GM12874 (cell line): ENCODE measurements around the gene SPINT4.

Experiments
- TF ChIP-seq, protein P1 (sequence below): IDR thresholded peaks from 2 replicates; pipeline ENCODE4 v1.5.1; 2011; ENCODE audit warnings: low read depth, mild to moderate bottlenecking, control low read depth, low read length, moderate library complexity; ENCODE audit not compliant: insufficient read depth

The SPINT4 gene

DNA sequence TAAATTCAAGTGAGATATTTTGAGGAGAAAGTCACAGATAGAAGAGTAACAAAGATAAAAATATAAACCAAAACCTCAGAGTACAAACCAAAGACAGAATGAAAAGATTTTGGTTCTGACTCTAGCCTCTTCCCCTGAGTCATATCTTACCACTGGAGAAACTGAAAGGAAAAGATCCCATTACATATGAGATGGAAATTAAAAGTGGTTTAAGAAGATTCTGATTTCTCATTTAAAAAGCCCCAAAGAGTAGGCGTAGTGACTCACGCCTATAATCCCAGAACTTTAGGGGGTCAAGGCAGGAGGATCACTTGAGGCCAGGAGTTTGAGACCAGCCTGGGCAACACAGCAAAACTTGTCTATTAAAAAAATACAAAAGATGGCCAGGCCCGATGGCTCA is 30.6 kb downstream of the SPINT4 start:
- TF ChIP-seq, protein P1, sequence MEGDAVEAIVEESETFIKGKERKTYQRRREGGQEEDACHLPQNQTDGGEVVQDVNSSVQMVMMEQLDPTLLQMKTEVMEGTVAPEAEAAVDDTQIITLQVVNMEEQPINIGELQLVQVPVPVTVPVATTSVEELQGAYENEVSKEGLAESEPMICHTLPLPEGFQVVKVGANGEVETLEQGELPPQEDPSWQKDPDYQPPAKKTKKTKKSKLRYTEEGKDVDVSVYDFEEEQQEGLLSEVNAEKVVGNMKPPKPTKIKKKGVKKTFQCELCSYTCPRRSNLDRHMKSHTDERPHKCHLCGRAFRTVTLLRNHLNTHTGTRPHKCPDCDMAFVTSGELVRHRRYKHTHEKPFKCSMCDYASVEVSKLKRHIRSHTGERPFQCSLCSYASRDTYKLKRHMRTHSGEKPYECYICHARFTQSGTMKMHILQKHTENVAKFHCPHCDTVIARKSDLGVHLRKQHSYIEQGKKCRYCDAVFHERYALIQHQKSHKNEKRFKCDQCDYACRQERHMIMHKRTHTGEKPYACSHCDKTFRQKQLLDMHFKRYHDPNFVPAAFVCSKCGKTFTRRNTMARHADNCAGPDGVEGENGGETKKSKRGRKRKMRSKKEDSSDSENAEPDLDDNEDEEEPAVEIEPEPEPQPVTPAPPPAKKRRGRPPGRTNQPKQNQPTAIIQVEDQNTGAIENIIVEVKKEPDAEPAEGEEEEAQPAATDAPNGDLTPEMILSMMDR: no peak

DNA sequence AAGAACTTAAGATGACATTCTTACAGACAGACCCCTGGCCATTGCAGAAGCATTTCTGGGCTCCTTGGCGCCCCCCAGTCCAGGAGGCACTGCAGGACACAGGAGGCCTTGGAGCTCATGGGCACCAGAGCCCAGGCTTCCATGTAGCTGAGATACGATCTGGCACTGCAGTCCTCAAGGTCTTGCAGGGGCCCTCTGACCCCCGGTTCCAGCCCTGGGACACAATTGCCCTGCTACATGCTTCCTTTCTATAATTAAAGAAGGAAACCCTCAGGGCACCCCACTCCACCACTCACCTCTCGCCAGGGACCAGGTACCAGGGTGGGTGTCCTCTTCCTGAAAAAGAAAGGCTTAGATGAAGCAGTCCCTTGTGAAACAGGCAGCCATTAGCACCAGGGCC is 35.9 kb downstream of the SPINT4 start:
- TF ChIP-seq, protein P1: no peak

DNA sequence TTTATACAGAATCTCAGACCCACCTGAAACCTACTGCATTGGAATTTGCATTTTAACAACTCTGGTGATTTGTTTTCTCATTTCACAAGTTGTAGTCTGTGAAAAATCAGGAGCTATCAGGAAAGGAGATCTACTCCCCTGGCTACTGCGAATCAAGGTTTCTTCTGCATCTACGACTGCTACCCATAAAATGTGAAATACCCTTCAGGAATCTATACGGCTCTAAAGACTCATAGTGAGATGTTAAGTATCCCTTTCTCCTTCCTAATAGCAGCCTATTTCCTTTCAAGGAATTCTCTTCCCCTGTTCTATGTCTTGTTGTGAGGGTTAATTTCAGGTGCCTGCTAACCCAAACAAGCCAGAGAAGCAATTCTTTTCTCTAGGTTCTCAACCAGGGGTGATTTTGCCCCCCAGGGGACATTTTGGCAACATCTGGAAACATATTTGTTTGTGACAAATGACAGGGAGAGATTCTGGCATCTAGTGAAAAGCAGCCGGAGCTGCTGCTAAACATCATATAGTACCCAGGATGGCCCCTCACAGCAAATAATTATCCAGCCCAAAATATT is 43.2 kb downstream of the SPINT4 start:
- TF ChIP-seq, protein P1: no peak

DNA sequence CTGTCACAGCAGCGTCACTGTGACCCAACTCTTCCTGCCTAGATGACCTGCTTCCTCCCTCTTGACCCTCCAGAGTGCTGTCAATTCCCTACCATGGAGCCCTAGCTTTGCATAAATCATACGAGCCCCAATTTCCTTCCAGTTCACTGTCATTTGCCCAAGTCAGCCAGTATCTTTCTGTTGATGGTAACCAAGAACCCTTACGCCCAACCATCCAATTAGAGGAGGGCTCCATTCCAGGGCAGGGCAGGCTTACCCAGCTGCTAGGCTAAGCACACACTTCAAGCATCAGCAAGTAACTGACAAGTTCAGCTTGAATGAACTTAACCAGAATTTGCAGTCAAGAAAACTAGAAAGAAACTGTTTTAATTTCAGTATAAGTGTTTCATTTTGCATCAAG is 43.8 kb downstream of the SPINT4 start:
- TF ChIP-seq, protein P1: no peak

DNA sequence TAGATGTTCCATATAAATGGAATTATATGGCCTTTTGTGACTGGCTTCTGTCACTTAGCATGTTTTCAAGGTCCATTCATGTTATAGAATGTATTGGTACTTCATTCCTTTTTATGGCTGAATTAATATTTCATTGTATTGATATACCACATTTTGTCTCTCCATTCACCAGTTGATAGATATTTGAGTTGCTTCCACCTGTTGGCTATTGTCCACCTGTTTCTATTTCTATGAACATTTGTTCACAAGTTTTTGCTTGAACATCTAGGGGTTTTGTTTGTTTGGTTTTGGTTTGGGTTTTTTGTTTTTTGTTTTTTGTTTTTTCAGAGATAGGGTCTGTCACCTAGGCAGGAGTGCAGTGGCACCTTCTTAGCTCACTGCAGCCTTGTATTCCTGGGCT is 46.3 kb downstream of the SPINT4 start:
- TF ChIP-seq, protein P1: no peak

DNA sequence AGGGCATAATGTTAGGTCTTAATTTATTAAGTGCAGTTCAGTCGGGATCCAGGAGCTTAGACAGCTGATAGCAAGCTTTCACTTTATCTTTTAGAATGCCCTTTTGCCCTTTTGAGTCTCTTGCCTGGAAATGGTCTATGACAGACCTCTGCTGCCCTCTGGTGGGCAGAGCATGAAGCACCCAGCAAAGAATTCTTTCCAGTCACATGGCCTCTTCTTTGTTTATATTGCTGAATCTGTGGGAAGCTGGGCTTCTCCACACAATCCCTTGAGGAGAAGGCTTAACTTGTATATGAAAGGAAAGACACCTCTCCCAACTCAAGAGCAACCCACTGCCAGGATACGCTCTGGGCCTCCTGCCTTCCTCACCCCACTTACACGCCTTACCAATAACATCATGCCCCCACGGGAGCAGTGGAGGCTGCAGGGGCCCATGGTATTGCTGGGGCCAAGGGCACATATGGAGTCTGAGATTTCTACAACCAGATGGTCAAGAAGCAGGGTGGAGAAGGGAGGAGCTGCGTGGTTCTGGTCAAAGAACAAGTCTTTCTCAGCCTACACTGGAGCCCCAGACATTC is 49.1 kb downstream of the SPINT4 start:
- TF ChIP-seq, protein P1: peak; percentile 75

DNA sequence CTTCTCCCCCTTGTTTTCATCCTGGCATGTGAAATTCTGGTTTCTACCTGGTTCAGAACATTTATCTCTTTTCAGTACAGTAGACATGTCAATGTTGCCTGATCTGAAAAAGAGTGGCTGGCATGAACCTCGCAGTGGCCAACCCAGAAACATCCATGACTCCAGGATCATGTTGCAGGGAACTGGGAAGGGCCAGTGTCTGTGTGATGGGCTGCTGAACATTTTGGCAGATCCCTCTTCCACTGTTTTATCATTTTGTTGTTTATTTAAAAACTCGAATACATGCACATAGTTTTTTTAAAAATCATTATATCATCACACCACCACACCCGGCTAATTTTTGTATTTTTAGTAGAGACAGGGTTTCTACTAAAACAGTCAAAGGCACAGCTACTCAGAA is 50.5 kb downstream of the SPINT4 start:
- TF ChIP-seq, protein P1: no peak
